GM23338 (cell line): Measurements from ENCODE around the gene PPP1R3E.

Source experiments
- CREB1 ChIP-seq: fragments of 250-450 bp; sonication (Bioruptor Pico); IDR thresholded peaks from 2 replicates; pipeline ENCODE4 v1.5.0; 2020; ENCODE audit warnings: low read depth, mild to moderate bottlenecking, moderate library complexity
- CTCF ChIP-seq, 2 experiments: fragments of 200-600 bp in 1 of 2; sonication (generic) in 1 of 2; conservative IDR thresholded peaks; 2 replicates each; pipeline versions ENCODE4 v1.5.1 to v1.6.1; 2016 to 2017; ENCODE audit warnings: antibody characterized with exemption in 2 of 2, low read depth in 2 of 2, mild to moderate bottlenecking in 2 of 2, moderate library complexity in 1 of 2
- ETS1 ChIP-seq: IDR thresholded peaks from 2 replicates; pipeline ENCODE4 v1.6.1; 2016; ENCODE audit warnings: antibody characterized with exemption
- EZH2 ChIP-seq: fragments of 200-600 bp; sonication (generic); IDR thresholded peaks from one replicate; pipeline ENCODE4 v1.8.0; 2017; ENCODE audit warnings: antibody characterized with exemption, mild to moderate bottlenecking, low read depth; ENCODE audit not compliant: unreplicated experiment
- EZH2phosphoT487 ChIP-seq: fragments of 200-600 bp; sonication (generic); IDR thresholded peaks from one replicate; pipeline ENCODE4 v1.8.1; 2018; ENCODE audit warnings: antibody characterized with exemption; ENCODE audit not compliant: unreplicated experiment
- JUNB ChIP-seq: IDR thresholded peaks from one replicate; pipeline ENCODE4 v1.6.1; 2016; ENCODE audit warnings: antibody characterized with exemption; ENCODE audit not compliant: unreplicated experiment
- NANOG ChIP-seq: IDR thresholded peaks from 2 replicates; pipeline ENCODE4 v1.6.1; 2016; ENCODE audit warnings: antibody characterized with exemption, borderline replicate concordance
- POLR2AphosphoS5 ChIP-seq: IDR thresholded peaks from 2 replicates; pipeline ENCODE4 v1.6.1; 2016; ENCODE audit warnings: antibody characterized with exemption, low read depth
- REST ChIP-seq: IDR thresholded peaks from one replicate; pipeline ENCODE4 v1.6.1; 2018; ENCODE audit warnings: antibody characterized with exemption; ENCODE audit not compliant: unreplicated experiment
- STAT1 ChIP-seq: IDR thresholded peaks from one replicate; pipeline ENCODE4 v1.6.1; 2016; ENCODE audit warnings: antibody characterized with exemption; ENCODE audit not compliant: unreplicated experiment
- ZNF114 ChIP-seq: fragments of 250-450 bp; sonication (Bioruptor Pico); IDR thresholded peaks from 2 replicates; pipeline ENCODE4 v1.5.0; 2020; ENCODE audit warnings: mild to moderate bottlenecking, moderate library complexity
- ZNF331 ChIP-seq: fragments of 250-450 bp; sonication (Bioruptor Pico); IDR thresholded peaks from 2 replicates; pipeline ENCODE4 v1.5.0; 2020; ENCODE audit warnings: low read depth, mild to moderate bottlenecking, moderate library complexity
- ZNF462 ChIP-seq: fragments of 250-450 bp; sonication (Bioruptor Pico); IDR thresholded peaks from 2 replicates; pipeline ENCODE4 v1.5.0; 2020; ENCODE audit warnings: mild to moderate bottlenecking, moderate library complexity

GRCh38 chr14:23284654-23285529, 17.8 kb downstream of the PPP1R3E start:
- no peak for TF ChIP-seq CTCF (conservative IDR thresholded peaks at IDR 0.05; ENCODE audit: low read depth in 2 of 2)
- TF ChIP-seq EZH2 = no peak
- no peak for TF ChIP-seq REST
- TF ChIP-seq POLR2AphosphoS5 = no peak
- TF ChIP-seq EZH2phosphoT487 = no peak
- TF ChIP-seq ZNF114 (CRISPR knock-in tag) = no peak
- no peak for TF ChIP-seq CREB1
- no peak for TF ChIP-seq ZNF462 (CRISPR knock-in tag)
- TF ChIP-seq ZNF331 (CRISPR knock-in tag) = no peak
- no peak for TF ChIP-seq NANOG
- no peak for TF ChIP-seq STAT1
- no peak for TF ChIP-seq JUNB
- no peak for TF ChIP-seq ETS1
